Activated CD4-positive, alpha-beta T cell treated with anti-CD3 and anti-CD28 coated beads for 48 hours (primary cell): ENCODE results near the gene MYO15A.

Experiments
- DNase-seq: peaks from one replicate; pipeline ENCODE4 v3.0.0-alpha.2; 2020

The MYO15A gene

DNA sequence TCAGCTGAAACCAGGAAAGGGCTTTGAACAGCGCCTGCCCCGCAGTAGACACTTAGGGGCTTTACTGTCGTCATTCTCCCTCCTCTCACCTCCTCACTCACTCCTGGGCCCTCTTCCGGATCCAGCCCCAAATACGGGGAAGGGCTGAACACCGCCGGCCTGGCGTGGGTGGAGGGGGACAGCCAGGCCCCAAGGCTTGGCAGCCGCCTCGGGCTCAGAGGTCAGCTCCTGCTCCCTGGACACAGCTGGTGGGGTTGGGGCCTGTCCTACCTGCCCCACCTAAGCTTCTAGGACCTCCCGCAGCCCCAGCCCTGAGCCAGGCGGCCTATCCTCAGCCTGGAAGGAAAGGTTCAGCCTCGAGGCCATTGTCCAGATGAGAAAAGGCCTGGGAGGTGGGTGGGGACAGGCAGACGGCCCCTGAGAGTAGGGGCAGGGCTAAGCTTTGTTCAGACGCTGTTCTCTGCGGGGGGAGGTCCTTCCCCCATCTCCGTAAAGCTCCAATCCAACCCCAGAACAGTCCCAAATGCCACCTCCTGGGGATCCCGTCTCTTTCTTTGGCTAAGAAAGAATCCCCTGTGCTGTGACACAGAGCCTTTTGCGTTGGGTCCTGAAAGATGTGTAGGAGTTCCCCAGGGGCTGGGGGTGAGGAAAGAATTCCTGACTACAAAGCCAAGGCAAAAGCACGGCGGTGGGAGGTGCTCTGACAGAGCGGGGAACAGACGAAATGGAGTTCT is 116.0 kb downstream of the MYO15A start:
- DNase-seq = no peak

GRCh38 chr17:18225121-18225641 is 116.6 kb downstream of the MYO15A start, which contains the start of gene LLGL1:
Gene LLGL1, plus strand, starts transcription at chr17:18225635. Its CDS starts 48 bp downstream, at chr17:18225683.
- peak; percentile 97 for DNase-seq

DNA sequence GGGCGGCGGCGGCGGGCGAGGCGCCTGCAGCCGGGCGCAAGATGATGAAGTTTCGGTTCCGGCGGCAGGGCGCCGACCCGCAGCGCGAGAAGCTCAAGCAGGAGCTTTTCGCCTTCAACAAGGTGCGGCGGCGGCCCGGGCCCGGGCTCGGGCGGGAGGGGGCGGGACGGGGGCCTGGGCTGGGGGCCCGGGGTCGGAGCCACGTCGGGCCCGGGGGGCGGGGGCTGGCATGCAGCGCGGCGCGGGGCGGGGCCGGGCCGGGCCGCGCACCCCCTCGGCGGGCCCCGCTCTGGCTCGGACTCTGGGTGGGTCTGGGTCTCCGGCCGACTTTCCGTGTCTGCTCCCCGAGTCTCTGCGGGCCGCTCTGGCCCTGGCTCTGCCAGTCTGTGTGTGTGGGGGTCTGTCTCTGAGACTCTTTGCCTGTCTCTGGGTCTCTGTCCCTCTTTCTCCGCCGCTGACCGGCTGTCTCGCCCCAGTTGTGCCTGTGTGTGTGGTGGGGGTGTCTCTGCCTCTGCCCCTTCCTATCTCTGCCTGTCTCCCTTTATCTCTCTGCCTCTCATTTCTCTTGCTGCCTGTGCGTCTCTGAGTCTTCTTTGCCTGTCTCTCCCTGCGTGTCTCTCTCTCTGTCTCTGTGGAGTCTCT is 117.2 kb downstream of the MYO15A start:
- DNase-seq = peak; percentile 14

GRCh38 chr17:18226284-18226945 is 117.9 kb downstream of the MYO15A start:
- DNase-seq = no peak

GRCh38 chr17:18227635-18228034 is 119.1 kb downstream of the MYO15A start:
- no peak for DNase-seq

GRCh38 chr17:18228176-18228682 is 119.7 kb downstream of the MYO15A start:
- no peak for DNase-seq

DNA sequence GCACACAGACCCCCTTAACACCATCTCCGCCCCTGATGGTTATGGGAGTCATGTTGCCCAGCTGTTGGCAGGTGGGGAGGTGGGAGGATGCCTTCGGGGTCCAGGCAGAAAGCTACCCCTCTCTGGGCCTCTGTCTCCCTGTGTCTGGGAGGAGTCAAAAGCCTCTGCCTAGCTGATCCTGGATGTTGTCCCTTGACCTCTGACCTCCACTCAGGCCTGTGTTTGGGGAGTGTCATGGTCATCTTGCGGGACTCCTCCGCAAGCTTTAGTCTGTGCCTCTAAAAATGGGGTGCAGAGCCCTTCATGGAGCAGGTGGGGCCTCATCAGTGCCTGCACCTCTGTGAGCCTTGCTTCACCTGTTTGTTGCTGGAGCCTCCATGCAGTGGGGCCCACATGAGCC is 120.7 kb downstream of the MYO15A start:
- DNase-seq = no peak
